IMR-90 (cell line): ENCODE measurements around the gene VSIR. TPM values are rescaled to one million over a fixed set of nuclear protein-coding genes. Genes with fewer than 3 reads are reported as not detected.

Experiments used
- ATAC-seq: fragments of 200-7000 bp; cut with Tn5 transposase; 2 replicates; pipeline ENCODE4 v1.9.1; 2020; ENCODE audit warnings: low read depth, mild to moderate bottlenecking, moderate library complexity
- BruUV-seq: library from RNA; stranded (reverse); fragments of 400-500 nt; replicated peaks from 2 replicates; lab custom pipeline; 2021; lab: Mats Ljungman, UMichigan
- CTCF ChIA-PET: fragments of 300-600 bp; formaldehyde crosslinking; extraction: SDS; loops from one replicate; lab custom pipeline; 2021; ENCODE audit warnings: antibody characterized with exemption; lab: Yijun Ruan, JAX
- POLR2A ChIA-PET: fragments of 300-600 bp; sonication (Branson Sonifier 250); formaldehyde crosslinking; loops from one replicate; lab custom pipeline; 2022; ENCODE audit warnings: antibody characterized with exemption; ENCODE audit not compliant: unreplicated experiment; lab: Charles Lee
- DNase-seq: peaks from one replicate; pipeline ENCODE4 v3.0.0; 2013
- H2AFZ ChIP-seq: replicated peaks from 2 replicates; pipeline ENCODE3; 2013; ENCODE audit warnings: low read length, mild to moderate bottlenecking; ENCODE audit not compliant: poor library complexity
- H2AK5ac ChIP-seq: 2 replicates; pipeline ENCODE4 v1.6.1; 2013; ENCODE audit warnings: low read depth, low read length, inconsistent platforms
- H2AK9ac ChIP-seq: replicated peaks from 2 replicates; pipeline ENCODE3; 2013; ENCODE audit warnings: mild to moderate bottlenecking, low read depth, low read length, moderate library complexity; ENCODE audit not compliant: poor library complexity
- H2BK120ac ChIP-seq: 2 replicates; pipeline ENCODE4 v1.6.1; 2013; ENCODE audit warnings: low read depth, low read length, inconsistent platforms
- H2BK15ac ChIP-seq: 3 replicates; pipeline ENCODE4 v1.6.1; 2013; ENCODE audit warnings: low read depth, low read length, inconsistent platforms
- H2BK20ac ChIP-seq: 2 replicates; pipeline ENCODE4 v1.6.1; 2013; ENCODE audit warnings: low read depth, mild to moderate bottlenecking, inconsistent platforms, low read length, moderate library complexity
- H2BK5ac ChIP-seq: 2 replicates; pipeline ENCODE4 v1.6.1; 2013; ENCODE audit warnings: mild to moderate bottlenecking, low read depth, low read length, inconsistent platforms; ENCODE audit not compliant: poor library complexity, severe bottlenecking
- H3K14ac ChIP-seq: replicated peaks from 2 replicates; pipeline ENCODE4 v1.6.1; 2013; ENCODE audit warnings: low read depth, low read length, inconsistent platforms
- H3K18ac ChIP-seq: 2 replicates; pipeline ENCODE4 v1.6.1; 2013; ENCODE audit warnings: low read depth, low read length, control low read depth
- H3K23ac ChIP-seq: 2 replicates; pipeline ENCODE4 v1.6.1; 2013; ENCODE audit warnings: low read depth, low read length, inconsistent platforms
- H3K27ac ChIP-seq: 2 replicates; pipeline ENCODE4 v1.5.1; 2013; ENCODE audit warnings: mild to moderate bottlenecking, control low read depth, low read length; ENCODE audit not compliant: insufficient read depth
- H3K27me3 ChIP-seq: 2 replicates; pipeline ENCODE4 v1.6.1; 2013; ENCODE audit warnings: low read length; ENCODE audit not compliant: control insufficient read depth, insufficient read depth
- H3K36me3 ChIP-seq: 2 replicates; pipeline ENCODE4 v1.6.1; 2013; ENCODE audit warnings: low read length, mixed read lengths; ENCODE audit not compliant: control insufficient read depth, insufficient read depth
- H3K4ac ChIP-seq: 2 replicates; pipeline ENCODE4 v1.6.1; 2013; ENCODE audit warnings: low read depth, low read length, inconsistent platforms
- H3K4me1 ChIP-seq: 2 replicates; pipeline ENCODE4 v1.6.1; 2013; ENCODE audit warnings: low read length, mixed read lengths; ENCODE audit not compliant: control insufficient read depth, insufficient read depth
- H3K4me2 ChIP-seq: 2 replicates; pipeline ENCODE4 v1.6.1; 2013; ENCODE audit warnings: low read depth, mild to moderate bottlenecking, control low read depth, low read length, moderate library complexity
- H3K4me3 ChIP-seq: 2 replicates; pipeline ENCODE4 v1.5.1; 2013; ENCODE audit warnings: low read depth, mild to moderate bottlenecking, control low read depth, low read length, moderate library complexity; ENCODE audit not compliant: insufficient read depth
- H3K56ac ChIP-seq: 2 replicates; pipeline ENCODE4 v1.6.1; 2013; ENCODE audit warnings: low read length, inconsistent platforms; ENCODE audit not compliant: insufficient read depth; ENCODE audit errors: extremely low read depth
- H3K79me1 ChIP-seq, 2 experiments: 2 replicates each; pipeline ENCODE4 v1.6.1; 2013; ENCODE audit warnings: low read length in 2 of 2, inconsistent platforms in 1 of 2, low read depth in 1 of 2
- H3K9ac ChIP-seq: 2 replicates; pipeline ENCODE4 v1.6.1; 2013; ENCODE audit warnings: low read depth, low read length, control low read depth
- H3K9me1 ChIP-seq: 2 replicates; pipeline ENCODE4 v1.6.1; 2013; ENCODE audit warnings: low read length, inconsistent platforms; ENCODE audit not compliant: insufficient read depth
- H3K9me3 ChIP-seq: 2 replicates; pipeline ENCODE4 v1.6.1; 2013; ENCODE audit warnings: low read length; ENCODE audit not compliant: control insufficient read depth, insufficient read depth
- H4K20me1 ChIP-seq: 2 replicates; pipeline ENCODE4 v1.6.1; 2013; ENCODE audit warnings: low read length, inconsistent platforms; ENCODE audit not compliant: insufficient read depth
- H4K5ac ChIP-seq: 2 replicates; pipeline ENCODE4 v1.6.1; 2013; ENCODE audit warnings: mild to moderate bottlenecking, low read depth, low read length, control low read depth
- H4K8ac ChIP-seq, 2 experiments: 2 replicates each; pipeline ENCODE4 v1.6.1; 2013; ENCODE audit warnings: low read depth in 2 of 2, low read length in 2 of 2, control low read depth in 1 of 2, inconsistent platforms in 1 of 2
- H4K91ac ChIP-seq: 2 replicates; pipeline ENCODE4 v1.6.1; 2013; ENCODE audit warnings: low read depth, low read length, inconsistent platforms; ENCODE audit not compliant: insufficient read depth
- BHLHE40 ChIP-seq: fragments of 150-350 bp; IDR thresholded peaks from 2 replicates; pipeline ENCODE4 v1.6.1; 2016; ENCODE audit warnings: mild to moderate bottlenecking, low read depth, low read length
- CEBPB ChIP-seq: IDR thresholded peaks from 2 replicates; pipeline ENCODE4 v1.6.1; 2012; ENCODE audit warnings: low read depth, low read length, improper control_type of control experiment
- CHD1 ChIP-seq: IDR thresholded peaks from 2 replicates; pipeline ENCODE4 v1.6.1; 2012; ENCODE audit warnings: low read depth, low read length, improper control_type of control experiment
- CTCF ChIP-seq: conservative IDR thresholded peaks from 2 replicates; pipeline ENCODE4 v1.5.1; 2012; ENCODE audit warnings: mild to moderate bottlenecking, low read depth, low read length, improper control_type of control experiment
- ELK1 ChIP-seq: fragments of 150-350 bp; IDR thresholded peaks from 2 replicates; pipeline ENCODE4 v1.6.1; 2016; ENCODE audit warnings: low read depth, mild to moderate bottlenecking, low read length, moderate library complexity, borderline replicate concordance
- FOS ChIP-seq: fragments of 150-350 bp; IDR thresholded peaks from 2 replicates; pipeline ENCODE4 v1.6.1; 2016; ENCODE audit warnings: low read depth, low read length
- MAFK ChIP-seq: IDR thresholded peaks from 2 replicates; pipeline ENCODE4 v1.6.1; 2012; ENCODE audit warnings: low read depth, low read length, improper control_type of control experiment
- MAZ ChIP-seq: IDR thresholded peaks from 2 replicates; pipeline ENCODE4 v1.6.1; 2012; ENCODE audit warnings: low read depth, mild to moderate bottlenecking, low read length, improper control_type of control experiment, moderate library complexity, borderline replicate concordance
- MXI1 ChIP-seq: IDR thresholded peaks from 2 replicates; pipeline ENCODE4 v1.6.1; 2012; ENCODE audit warnings: low read depth, mild to moderate bottlenecking, low read length, moderate library complexity, borderline replicate concordance
- NFE2L2 ChIP-seq: fragments of 150-350 bp; IDR thresholded peaks from 2 replicates; pipeline ENCODE4 v1.6.1; 2016; ENCODE audit warnings: low read depth, mild to moderate bottlenecking, low read length
- POLR2A ChIP-seq: IDR thresholded peaks from 2 replicates; pipeline ENCODE4 v1.6.1; 2012; ENCODE audit warnings: mild to moderate bottlenecking, low read depth, low read length
- RAD21 ChIP-seq: IDR thresholded peaks from 2 replicates; pipeline ENCODE4 v1.6.1; 2012; ENCODE audit warnings: low read length, improper control_type of control experiment
- RCOR1 ChIP-seq: IDR thresholded peaks from 2 replicates; pipeline ENCODE4 v1.6.1; 2012; ENCODE audit warnings: mild to moderate bottlenecking, low read length, improper control_type of control experiment; ENCODE audit not compliant: insufficient replicate concordance
- RFX5 ChIP-seq: IDR thresholded peaks from 2 replicates; pipeline ENCODE4 v1.8.0; 2012; ENCODE audit warnings: low read depth, mild to moderate bottlenecking, low read length, moderate library complexity
- SMC3 ChIP-seq: fragments of 150-350 bp; IDR thresholded peaks from 2 replicates; pipeline ENCODE4 v1.6.1; 2016; ENCODE audit warnings: low read depth, mild to moderate bottlenecking, antibody characterized with exemption, low read length, moderate library complexity
- USF2 ChIP-seq: fragments of 150-350 bp; IDR thresholded peaks from 2 replicates; pipeline ENCODE4 v1.6.1; 2017; ENCODE audit warnings: mild to moderate bottlenecking, antibody characterized with exemption, low read length, low read depth
- WGBS, 2 experiments: methylation state at CpG; one replicate each; pipeline versions ENCODE4 v1.1.5 to v1.1.7; 2013; ENCODE audit warnings: missing lambda C conversion rate in 2 of 2; ENCODE audit not compliant: insufficient read length in 1 of 2; ENCODE audit errors: extremely low coverage in 2 of 2; 5-methylcytosine and 5-hydroxymethylcytosine counted together
- dilution Hi-C: fragments of 300-500 bp; cut with HindIII; formaldehyde crosslinking; loops from one replicate; pipeline ENCODE4 v1.14.3; 2018; ENCODE audit warnings: low sequenced_read_pairs; ENCODE audit not compliant: unreplicated experiment
- in situ Hi-C: fragments of 300-500 bp; cut with MboI; formaldehyde crosslinking; loops from 3 replicates; pipeline ENCODE4 v1.14.3; 2019; ENCODE audit warnings: low sequenced_read_pairs, inconsistent platforms, mixed read lengths
- intact Hi-C: fragments of 100-400 bp; cut with micrococcal nuclease; formaldehyde crosslinking; loops from 2 replicates; pipeline ENCODE4 v1.10.0; 2022
- polyA plus RNA-seq, 3 experiments: library from polyadenylated mRNA; depleted of rRNA; stranded (reverse); fragments of >200 nt; gene quantifications; 2 replicates each; pipeline ENCODE4 v1.2.3, GENCODE V29; 2012; ENCODE audit warnings: low replicate concordance in 1 of 3
- total RNA-seq: library from RNA; depleted of rRNA; stranded (reverse); fragments of >200 nt; gene quantifications from 2 replicates; pipeline ENCODE4 v1.2.3, GENCODE V29; 2012

The VSIR gene
- total and polyA plus RNA-seq, 2 of the 4 experiments (the other 2 are of a cell fraction) = 5.0 to 23.8 TPM

GRCh38 chr10:71708301-71708703, 65.0 kb downstream of the VSIR start:
- Histone ChIP-seq H2AFZ (peak overlapping the region; percentile 70), H2BK5ac (no peak overlapping the region), H3K9ac (no peak overlapping the region), H3K4me3 (no peak overlapping the region), H3K14ac (no peak overlapping the region), H3K23ac (no peak overlapping the region), H4K91ac (no peak overlapping the region), H3K4me1 (peaks cover 3% of the 10 kb centered on the region; the same call in 1 of the 2 replicates), H3K27ac (no peak overlapping the region), H3K56ac (no peak overlapping the region), H4K5ac (no peak overlapping the region), H4K8ac (no peak overlapping the region), H2BK20ac (no peak overlapping the region), H3K79me1 (no peaks in the 10 kb centered on the region), H3K36me3 (no peaks in the 10 kb centered on the region), H3K9me3 (peaks cover 2% of the 10 kb centered on the region; the same call in 1 of the 2 replicates), H3K9me1 (no peaks in the 10 kb centered on the region), H2BK120ac (no peak overlapping the region), H3K27me3 (peaks cover 27% of the 10 kb centered on the region), H3K4me2 (no peak overlapping the region), H2AK5ac (no peak overlapping the region), H2AK9ac (no peak overlapping the region), H3K4ac (no peak overlapping the region), H2BK15ac (no peak overlapping the region), H4K20me1 (no peaks in the 10 kb centered on the region), H3K18ac (no peak overlapping the region)
- in situ Hi-C loops (no loop called here), intact Hi-C loops (loop anchor here (1.0 kb wide), 1 partner anchor 324 kb away; no protein-coding TSS in a partner anchor), dilution Hi-C loops (no loop called here)
- ATAC-seq (peak; percentile 72), DNase-seq (no peak)
- no TSS peak for BruUV-seq
- CTCF ChIA-PET = interaction anchor here (0.6 to 1.8 kb wide), 5 partner anchors 10 to 395 kb away, joined by 3 to 6 read pairs (median 3); no protein-coding TSS in a partner anchor
- WGBS, 2 experiments = 0% methylated on average over 1 of the region's 10 CpGs; no CpG with 5 or more reads in 1 of the 2 experiments
- TF ChIP-seq BHLHE40 = no peak
- TF ChIP-seq RAD21 = peak; percentile 73
- peak; percentile 54 for TF ChIP-seq SMC3
- TF ChIP-seq CHD1 = no peak
- no peak for TF ChIP-seq RCOR1
- no peak for TF ChIP-seq USF2
- TF ChIP-seq NFE2L2 = no peak
- no peak for TF ChIP-seq FOS
- no peak for TF ChIP-seq POLR2A
- TF ChIP-seq RFX5 = no peak
- no peak for TF ChIP-seq MXI1
- TF ChIP-seq MAFK = no peak
- TF ChIP-seq CTCF = peak; percentile 62
- no peak for TF ChIP-seq ELK1
- no peak for TF ChIP-seq MAZ
- TF ChIP-seq CEBPB = no peak
- POLR2A ChIA-PET = no interaction called here
